LNCAP (cell line): Measurements from ENCODE around the gene RPGRIP1.

Source experiments
- TF ChIP-seq, protein P1 (sequence below): fragments of 450-650 bp; IDR thresholded peaks from 2 replicates; pipeline ENCODE4 v1.5.1; 2017; ENCODE audit warnings: mild to moderate bottlenecking

RPGRIP1 gene

DNA sequence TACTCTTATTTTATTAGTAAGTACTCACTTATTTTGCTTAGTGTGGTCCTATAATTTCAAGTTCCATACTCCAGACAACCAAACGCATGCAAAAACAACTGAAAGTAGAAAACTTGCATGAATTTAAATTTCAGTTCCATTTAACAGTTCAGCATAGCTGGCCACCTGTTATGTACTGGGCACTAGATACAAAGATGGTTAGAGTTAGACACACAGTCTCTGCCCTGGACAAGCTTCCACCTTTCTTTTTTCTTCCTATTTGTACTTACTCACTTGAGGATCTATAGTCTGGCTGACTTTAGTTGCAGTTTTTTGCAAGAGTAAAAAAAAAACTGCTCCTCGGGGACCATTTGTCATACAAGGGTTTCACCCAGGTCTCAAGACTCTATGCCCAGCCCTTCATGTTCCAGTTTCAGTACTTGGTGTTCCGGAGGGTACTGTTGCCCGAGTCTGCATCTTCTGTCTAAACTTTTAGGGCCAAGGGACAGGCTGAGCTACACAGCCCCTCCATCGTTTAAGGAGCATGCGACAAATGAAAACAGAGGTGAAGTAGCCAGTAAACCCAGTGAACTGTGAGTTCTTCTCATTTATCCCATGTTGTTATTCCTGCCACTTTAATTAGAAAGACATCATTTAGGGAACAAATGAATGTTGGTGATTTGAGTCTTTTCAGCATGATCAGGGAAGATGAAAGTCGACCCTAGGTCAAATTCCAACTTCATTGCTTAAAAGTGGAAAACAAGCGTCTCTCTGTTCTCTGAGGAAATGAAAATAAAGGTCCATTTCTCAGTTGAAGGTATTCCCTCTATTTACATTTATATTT is 22.3 kb downstream of the RPGRIP1 start:
- TF ChIP-seq, protein P1, sequence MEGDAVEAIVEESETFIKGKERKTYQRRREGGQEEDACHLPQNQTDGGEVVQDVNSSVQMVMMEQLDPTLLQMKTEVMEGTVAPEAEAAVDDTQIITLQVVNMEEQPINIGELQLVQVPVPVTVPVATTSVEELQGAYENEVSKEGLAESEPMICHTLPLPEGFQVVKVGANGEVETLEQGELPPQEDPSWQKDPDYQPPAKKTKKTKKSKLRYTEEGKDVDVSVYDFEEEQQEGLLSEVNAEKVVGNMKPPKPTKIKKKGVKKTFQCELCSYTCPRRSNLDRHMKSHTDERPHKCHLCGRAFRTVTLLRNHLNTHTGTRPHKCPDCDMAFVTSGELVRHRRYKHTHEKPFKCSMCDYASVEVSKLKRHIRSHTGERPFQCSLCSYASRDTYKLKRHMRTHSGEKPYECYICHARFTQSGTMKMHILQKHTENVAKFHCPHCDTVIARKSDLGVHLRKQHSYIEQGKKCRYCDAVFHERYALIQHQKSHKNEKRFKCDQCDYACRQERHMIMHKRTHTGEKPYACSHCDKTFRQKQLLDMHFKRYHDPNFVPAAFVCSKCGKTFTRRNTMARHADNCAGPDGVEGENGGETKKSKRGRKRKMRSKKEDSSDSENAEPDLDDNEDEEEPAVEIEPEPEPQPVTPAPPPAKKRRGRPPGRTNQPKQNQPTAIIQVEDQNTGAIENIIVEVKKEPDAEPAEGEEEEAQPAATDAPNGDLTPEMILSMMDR: no peak

DNA sequence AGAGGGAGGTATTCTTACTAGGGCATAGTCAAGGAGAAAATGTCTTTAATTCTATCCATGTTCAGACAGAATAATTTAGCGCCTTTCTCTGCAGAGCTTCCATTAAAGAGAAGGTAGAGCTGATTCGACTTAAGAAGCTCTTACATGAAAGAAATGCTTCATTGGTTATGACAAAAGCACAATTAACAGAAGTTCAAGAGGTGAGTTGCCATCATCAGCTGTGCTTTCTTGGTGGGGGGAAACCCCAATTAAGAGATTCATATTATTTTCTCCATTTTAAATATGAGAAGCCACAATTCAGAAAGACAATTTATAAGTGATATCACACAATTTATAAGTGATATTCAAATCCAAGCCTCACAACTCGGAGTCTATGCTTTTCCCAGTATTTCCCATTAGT is 27.8 kb downstream of the RPGRIP1 start:
- TF ChIP-seq, protein P1: no peak

DNA sequence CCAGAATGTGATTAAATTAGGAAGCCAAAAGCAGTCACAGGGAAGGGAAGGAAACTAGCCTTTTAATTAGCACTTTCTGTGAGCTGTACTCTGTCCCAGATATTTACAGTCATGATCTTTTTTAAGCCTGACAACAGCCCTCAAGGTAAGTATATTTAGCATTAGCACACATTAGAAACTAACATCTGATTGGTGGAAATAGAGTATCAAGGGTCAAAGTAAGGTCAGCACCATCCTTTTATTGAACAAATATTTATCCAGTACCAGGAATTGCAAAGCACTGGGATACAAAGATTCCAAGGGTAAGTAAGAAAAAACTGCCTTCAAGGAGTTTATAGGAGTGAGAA is 28.2 kb downstream of the RPGRIP1 start:
- TF ChIP-seq, protein P1: no peak

DNA sequence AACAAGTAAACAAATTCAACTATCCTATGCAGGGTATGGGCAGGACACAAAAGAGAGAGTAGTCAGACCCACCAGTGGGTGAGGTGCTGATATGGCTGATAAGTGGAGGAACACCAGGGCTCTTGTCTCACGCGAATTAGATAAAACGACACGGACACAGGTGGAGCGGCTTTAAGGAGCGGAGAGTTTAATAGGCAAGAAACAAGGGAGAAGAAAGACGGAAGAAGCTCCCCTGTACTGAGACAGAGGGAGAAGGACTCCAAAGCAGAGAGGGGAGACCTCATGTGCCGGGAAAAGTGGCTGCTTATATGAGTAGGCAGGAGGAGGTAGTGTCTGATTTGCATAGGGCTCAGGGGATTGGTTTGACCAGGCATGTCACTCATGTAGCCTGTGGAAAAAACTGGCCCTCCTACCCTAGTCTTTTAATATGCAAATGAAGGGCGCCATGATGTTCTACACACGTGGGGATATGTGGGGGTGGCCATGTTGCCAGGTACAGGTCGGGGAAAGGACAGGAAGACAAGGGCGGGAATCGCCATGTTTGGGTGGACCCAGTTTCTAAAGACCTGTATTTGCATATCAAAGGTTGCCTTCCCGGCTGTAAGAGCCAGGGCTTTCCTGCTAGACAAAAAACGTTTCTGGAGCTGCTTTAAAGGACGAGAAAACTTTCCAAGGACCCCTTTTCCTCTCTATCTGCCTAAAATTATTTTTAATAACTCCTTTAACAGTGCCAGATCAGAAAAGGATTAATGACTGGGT is 28.8 kb downstream of the RPGRIP1 start:
- TF ChIP-seq, protein P1: no peak

DNA sequence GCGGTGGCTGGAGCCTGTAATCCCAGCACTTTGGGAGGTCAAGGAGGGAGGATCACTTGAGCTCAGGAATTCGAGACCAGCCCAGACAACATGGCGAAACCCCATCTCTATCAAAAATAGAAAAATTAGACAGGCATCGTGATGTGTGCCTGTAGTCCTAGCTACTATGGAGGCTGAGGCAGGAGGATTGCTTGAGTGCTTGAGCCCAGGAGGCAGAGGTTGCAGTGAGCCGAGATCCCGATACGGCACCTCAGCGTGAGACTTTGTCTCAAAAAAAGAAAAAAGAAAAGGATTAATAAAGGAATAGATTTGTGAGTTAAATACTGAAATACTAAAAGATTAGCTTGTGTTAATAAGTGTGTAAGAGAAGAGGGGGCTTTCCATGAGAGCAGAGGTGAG is 29.4 kb downstream of the RPGRIP1 start:
- TF ChIP-seq, protein P1: no peak

DNA sequence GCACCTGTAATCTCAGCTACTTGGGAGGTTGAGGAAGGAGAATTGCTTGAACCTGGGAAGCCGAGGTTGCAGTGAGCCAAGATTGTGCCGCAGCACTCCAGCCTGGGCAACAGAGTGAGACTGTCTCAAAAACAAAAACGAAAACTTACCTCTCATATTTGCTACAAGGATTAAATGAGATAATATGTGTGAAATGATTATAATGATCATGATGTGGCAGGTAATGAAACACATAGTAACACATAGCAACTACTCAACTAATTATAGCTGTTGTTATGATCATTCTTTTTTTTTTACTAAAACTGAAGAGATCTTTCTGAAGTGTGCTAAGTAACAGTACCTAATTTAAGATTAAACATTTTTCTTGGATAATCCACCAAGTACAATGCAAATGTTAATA is 30.1 kb downstream of the RPGRIP1 start:
- TF ChIP-seq, protein P1: no peak

DNA sequence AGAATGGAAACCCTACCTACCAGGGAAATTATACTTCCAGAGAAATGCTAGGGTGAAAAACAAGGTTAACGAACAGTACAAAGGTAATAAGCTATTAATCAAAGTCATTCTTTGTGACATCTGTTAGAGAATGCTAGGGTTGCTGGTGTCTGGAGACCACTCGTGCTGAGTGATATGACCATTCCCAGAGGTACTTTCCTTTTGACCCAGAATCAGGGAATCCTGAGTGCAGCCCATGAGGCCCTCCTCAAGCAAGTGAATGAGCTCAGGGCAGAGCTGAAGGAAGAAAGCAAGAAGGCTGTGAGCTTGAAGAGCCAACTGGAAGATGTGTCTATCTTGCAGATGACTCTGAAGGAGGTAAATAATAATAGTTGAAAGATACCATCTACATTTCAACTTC is 31.7 kb downstream of the RPGRIP1 start:
- TF ChIP-seq, protein P1: no peak
